Iris pigment epithelial cell (primary cell): ENCODE results near the gene JUN.

Source experiments
- DNase-seq: peaks from one replicate; pipeline ENCODE4 v3.0.0-alpha.2; 2011; ENCODE audit warnings: low read depth

The JUN gene

GRCh38 chr1:58783090-58783992 lies 506 bp downstream of the JUN start:
- peak; percentile 72 for DNase-seq

- peak; percentile 52 for DNase-seq
Measured at GRCh38 chr1:58782178-58783089, 1.4 kb downstream of the JUN start.

GRCh38 chr1:58781541-58782177 lies 2.2 kb downstream of the JUN start:
- DNase-seq = peak; percentile 75

GRCh38 chr1:58780836-58781452 lies 2.9 kb downstream of the JUN start:
- DNase-seq = peak; percentile 33

- DNase-seq = no peak
Measured at GRCh38 chr1:58780411-58780810, 3.4 kb downstream of the JUN start.

- DNase-seq = peak; percentile 66
Measured at GRCh38 chr1:58779801-58780382, 4.0 kb downstream of the JUN start.

GRCh38 chr1:58779059-58779754 lies 4.6 kb downstream of the JUN start:
- DNase-seq = peak; percentile 33

- no peak for DNase-seq
Measured at GRCh38 chr1:58778385-58779000, 5.4 kb downstream of the JUN start.

- no peak for DNase-seq
Measured at GRCh38 chr1:58774027-58774426, 9.8 kb downstream of the JUN start.

GRCh38 chr1:58773406-58773840 lies 10.4 kb downstream of the JUN start:
- DNase-seq = peak; percentile 71

GRCh38 chr1:58769809-58770320 lies 14.0 kb downstream of the JUN start:
- no peak for DNase-seq

GRCh38 chr1:58768971-58769808 lies 14.7 kb downstream of the JUN start:
- peak; percentile 57 for DNase-seq

GRCh38 chr1:58768191-58768731 lies 15.6 kb downstream of the JUN start:
- peak; percentile 31 for DNase-seq

GRCh38 chr1:58767143-58767542 lies 16.7 kb downstream of the JUN start:
- DNase-seq = no peak

- DNase-seq = no peak
Measured at GRCh38 chr1:58765441-58765840, 18.4 kb downstream of the JUN start.

- DNase-seq = peak; percentile 31
Measured at GRCh38 chr1:58765006-58765405, 18.8 kb downstream of the JUN start.

- peak; percentile 91 for DNase-seq
Measured at GRCh38 chr1:58764294-58764978, 19.4 kb downstream of the JUN start.

GRCh38 chr1:58763214-58763613 lies 20.6 kb downstream of the JUN start:
- DNase-seq = peak; percentile 90
